HG02588 (cell line): ENCODE data around the gene SLC9A9.

Source experiments
- ATAC-seq: cut with Tn5 transposase; IDR thresholded peaks from one replicate; pipeline ENCODE4 v1.9.1; 2021; ENCODE audit warnings: mild to moderate bottlenecking, moderate library complexity; ENCODE audit not compliant: unreplicated experiment

The SLC9A9 gene

GRCh38 chr3:143573610-143574303 is 274.5 kb downstream of the SLC9A9 start:
- ATAC-seq = no peak

- ATAC-seq = no peak
Measured at GRCh38 chr3:143571548-143571947, 276.7 kb downstream of the SLC9A9 start.

GRCh38 chr3:143567823-143568222 is 280.4 kb downstream of the SLC9A9 start:
- no peak for ATAC-seq

GRCh38 chr3:143565951-143566350 is 282.3 kb downstream of the SLC9A9 start:
- no peak for ATAC-seq

GRCh38 chr3:143563786-143564185 is 284.5 kb downstream of the SLC9A9 start:
- no peak for ATAC-seq

GRCh38 chr3:143562789-143563188 is 285.5 kb downstream of the SLC9A9 start:
- ATAC-seq = no peak

GRCh38 chr3:143559296-143559695 is 289.0 kb downstream of the SLC9A9 start:
- no peak for ATAC-seq

GRCh38 chr3:143552851-143553250 is 295.4 kb downstream of the SLC9A9 start:
- no peak for ATAC-seq

GRCh38 chr3:143551761-143552160 is 296.5 kb downstream of the SLC9A9 start:
- no peak for ATAC-seq

GRCh38 chr3:143548861-143549497 is 299.3 kb downstream of the SLC9A9 start:
- no peak for ATAC-seq

- no peak for ATAC-seq
Measured at GRCh38 chr3:143548393-143548792, 299.9 kb downstream of the SLC9A9 start.

- no peak for ATAC-seq
Measured at GRCh38 chr3:143538577-143538981, 309.7 kb downstream of the SLC9A9 start.

GRCh38 chr3:143538061-143538460 is 310.2 kb downstream of the SLC9A9 start:
- ATAC-seq = no peak

- ATAC-seq = peak; percentile 2
Measured at GRCh38 chr3:143536817-143537535, 311.3 kb downstream of the SLC9A9 start.

GRCh38 chr3:143535994-143536784 is 312.1 kb downstream of the SLC9A9 start:
- peak; percentile 95 for ATAC-seq

GRCh38 chr3:143533391-143533790 is 314.9 kb downstream of the SLC9A9 start:
- ATAC-seq = no peak

GRCh38 chr3:143532091-143532490 is 316.2 kb downstream of the SLC9A9 start:
- no peak for ATAC-seq

GRCh38 chr3:143531101-143531500 is 317.2 kb downstream of the SLC9A9 start:
- ATAC-seq = no peak

GRCh38 chr3:143529798-143530197 is 318.5 kb downstream of the SLC9A9 start:
- no peak for ATAC-seq

- ATAC-seq = peak; percentile 78
Measured at GRCh38 chr3:143529018-143529478, 319.2 kb downstream of the SLC9A9 start.

GRCh38 chr3:143526011-143526545 is 322.2 kb downstream of the SLC9A9 start:
- ATAC-seq = no peak
